K562 (cell line): Measurements from ENCODE around the gene CLCN6.

Source experiments
- AFF4 ChIP-seq: sonication (generic); formaldehyde crosslinking; IDR thresholded peaks from 2 replicates; pipeline ENCODE4 v1.8.0; 2023; ENCODE audit warnings: mild to moderate bottlenecking, missing genetic modification reagents
- E2F6 ChIP-seq, 2 experiments: IDR thresholded peaks; 2 replicates each; pipeline ENCODE4 v1.6.1; 2011; ENCODE audit warnings: borderline replicate concordance in 1 of 2, control low read depth in 1 of 2, low read depth in 1 of 2, low read length in 1 of 2, mild to moderate bottlenecking in 1 of 2, mixed read lengths in 1 of 2, moderate library complexity in 1 of 2; ENCODE audit not compliant: insufficient read depth in 1 of 2, insufficient read length in 1 of 2, poor library complexity in 1 of 2, severe bottlenecking in 1 of 2; ENCODE audit errors: extremely low read depth in 1 of 2
- TAF15 ChIP-seq: fragments of 200-400 bp; formaldehyde crosslinking; IDR thresholded peaks from 2 replicates; pipeline ENCODE4 v1.6.1; 2017; ENCODE audit warnings: mild to moderate bottlenecking, low read depth, low read length, moderate library complexity
- ZNF263 ChIP-seq: sonication (generic); formaldehyde crosslinking; IDR thresholded peaks from 2 replicates; pipeline ENCODE4 v1.8.0; 2022; ENCODE audit warnings: mild to moderate bottlenecking, missing genetic modification reagents, borderline replicate concordance

GRCh38 chr1:11880181-11880575, 74.2 kb downstream of the CLCN6 start:
- TF ChIP-seq TAF15 (no peak), E2F6 (IDR thresholded peaks at IDR 0.05; ENCODE audit: borderline replicate concordance in 1 of 2, extremely low read depth in 1 of 2, insufficient read depth in 1 of 2, insufficient read length in 1 of 2, low read depth in 1 of 2, low read length in 1 of 2, poor library complexity in 1 of 2, severe bottlenecking in 1 of 2) (no peak), ZNF263 (CRISPR knock-in tag) (no peak), AFF4 (CRISPR knock-in tag) (no peak)
